ENCODE results near the gene METTL16. TPM values are rescaled to one million over a fixed set of nuclear protein-coding genes. Genes with fewer than 3 reads are reported as not detected.

The METTL16 gene
- total and polyA plus RNA-seq, 2 of the 8 experiments (the other 6 are each of a cell fraction or from before 2014, with no cell fraction given) = 22.8 to 59.4 TPM

GRCh38 chr17:2551493-2551892 lies 39.8 kb upstream of the METTL16 start:
- TF ChIP-seq GABPA (IDR thresholded peaks at IDR 0.05; ENCODE audit: borderline replicate concordance, insufficient read depth, low read length) (no peak), MAX (IDR thresholded peaks at IDR 0.05) (no peak), KDM4A (IDR thresholded peaks at IDR 0.05; ENCODE audit: low read depth, low read length, severe bottlenecking) (no peak), TEAD4 (IDR thresholded peaks at IDR 0.05; ENCODE audit: low read depth, low read length) (peak; percentile 83), HDAC6 (IDR thresholded peaks at IDR 0.05; ENCODE audit: low read depth, low read length) (no peak), KDM5A (IDR thresholded peaks at IDR 0.05; ENCODE audit: low read length) (no peak), SIRT6 (IDR thresholded peaks at IDR 0.05; ENCODE audit: low read length) (no peak), CTBP2 (IDR thresholded peaks at IDR 0.05; ENCODE audit: borderline replicate concordance, insufficient read depth, insufficient read length, low read length) (peak; percentile 49), BACH1 (IDR thresholded peaks at IDR 0.05; ENCODE audit: low read length) (no peak), NRF1 (IDR thresholded peaks at IDR 0.05; ENCODE audit: low read depth, low read length) (no peak), POU5F1 (IDR thresholded peaks at IDR 0.05; ENCODE audit: low read depth, low read length) (no peak), SP1 (IDR thresholded peaks at IDR 0.05; ENCODE audit: low read depth, low read length) (0 out of 2 replicates have a peak, but pooled peaks have one; percentile 8)
- no peak overlapping the region for H2BK20ac ChIP-seq (ENCODE audit: low read length)
- FAIRE-seq (peak; percentile 42), DNase-seq (ENCODE audit: low read depth in 1 of 2, low spot score in 2 of 2) (no peak)
- CTCF ChIA-PET (ENCODE audit: partially characterized antibody) = interaction anchor here (0.9 to 1.0 kb wide), 3 partner anchors 8 to 111 kb away, joined by 3 read pairs; no protein-coding TSS in a partner anchor
- H3K27me3 ChIP-seq (replicated peaks in 1 of 4; ENCODE audit: control insufficient read depth in 3 of 4, extremely low read depth in 1 of 4, insufficient read depth in 3 of 4, low read length in 3 of 4) = no peaks in the 10 kb centered on the region
- H2AK5ac ChIP-seq (ENCODE audit: low read depth, low read length) = no peak overlapping the region
- no peaks in the 10 kb centered on the region for H3K23me2 ChIP-seq (ENCODE audit: low read depth, low read length)
- H3K14ac ChIP-seq (ENCODE audit: insufficient read length) = no peak overlapping the region
- no peak overlapping the region for H4K8ac ChIP-seq (ENCODE audit: extremely low read depth, insufficient read depth, low read length)
- peak overlapping the region; percentile 90 for H2BK12ac ChIP-seq (ENCODE audit: low read depth, low read length)
- H3K27ac ChIP-seq (ENCODE audit: low read depth, low read length) = no peak overlapping the region
- H2BK15ac ChIP-seq (ENCODE audit: low read length) = no peak overlapping the region
- H4K91ac ChIP-seq (replicated peaks; ENCODE audit: insufficient read length, low read length) = no peak overlapping the region
- no peak overlapping the region for H3K4ac ChIP-seq (replicated peaks; ENCODE audit: insufficient read length, low read depth, low read length)
- H2AFZ ChIP-seq (ENCODE audit: low read length) = peak overlapping the region; percentile 68; the same call in 1 of the 2 replicates
- H2BK120ac ChIP-seq (replicated peaks; ENCODE audit: low read depth, low read length) = no peak overlapping the region
- no peaks in the 10 kb centered on the region for H3K79me1 ChIP-seq (ENCODE audit: low read depth, low read length)
- no peaks in the 10 kb centered on the region for H4K20me1 ChIP-seq (replicated peaks in 1 of 2; ENCODE audit: control insufficient read depth in 1 of 2, insufficient read depth in 2 of 2, low read length in 2 of 2)
- no peaks in the 10 kb centered on the region for H3K9me3 ChIP-seq (ENCODE audit: insufficient read depth in 2 of 2, low read depth in 1 of 2, low read length in 1 of 2)
- no peak overlapping the region for H3K56ac ChIP-seq (replicated peaks; ENCODE audit: insufficient read length, low read depth, low read length)
- H3K9ac ChIP-seq (replicated peaks in 1 of 4; ENCODE audit: extremely low read depth in 1 of 4, low read depth in 3 of 4, low read length in 3 of 4) = peak overlapping the region in 1 of 4 experiments; percentile 54; a peak in 3 of 7 replicates
- H3K79me2 ChIP-seq (ENCODE audit: control insufficient read depth in 1 of 2, insufficient read depth in 2 of 2, low read length in 2 of 2) = no peaks in the 10 kb centered on the region
- no peaks in the 10 kb centered on the region for H3K36me3 ChIP-seq (ENCODE audit: control insufficient read depth in 2 of 4, insufficient read depth in 4 of 4, low read length in 3 of 4)
- WGBS, 2 experiments (ENCODE audit: extremely low coverage in 1 of 2, insufficient coverage in 1 of 2, insufficient read length in 1 of 2, insufficient replicate concordance in 2 of 2, low coverage in 1 of 2, low lambda C conversion rate in 2 of 2, missing lambda C conversion rate in 1 of 2) = 24% methylated on average over 10 of the region's 10 CpGs; no CpG with 5 or more reads in 1 of the 2 experiments
- no peak overlapping the region for H3K18ac ChIP-seq (ENCODE audit: extremely low read depth, low read length)
- peak overlapping the region in 1 of 4 experiments; percentile 23; a peak in 4 of 8 replicates for H3K4me3 ChIP-seq (ENCODE audit: extremely low read depth in 1 of 4, insufficient read depth in 2 of 4, low read depth in 3 of 4, low read length in 4 of 4)
- H3K4me1 ChIP-seq (replicated peaks in 1 of 4; ENCODE audit: control insufficient read depth in 3 of 4, insufficient read depth in 4 of 4, low read length in 3 of 4) = peaks cover 0 to 9% (median under 1%) of the 10 kb centered on the region in 4 experiments; a peak in 4 of 7 replicates
- H3K23ac ChIP-seq (ENCODE audit: insufficient read length) = no peak overlapping the region
- H4K5ac ChIP-seq (ENCODE audit: insufficient read length, low read depth, low read length) = no peak overlapping the region
- H3K4me2 ChIP-seq (ENCODE audit: insufficient read depth in 1 of 2, low read depth in 2 of 2, low read length in 2 of 2) = peak overlapping the region; percentile 31 to 52; a peak in 3 of 4 replicates
- POLR2A ChIA-PET (ENCODE audit: partially characterized antibody) = interaction anchor here (0.6 to 1.4 kb wide), 3 partner anchors 31 to 41 kb away, joined by 3 to 5 read pairs (median 4); partner anchors contain the start of gene METTL16
- no peak overlapping the region; the same call in 1 of the 2 replicates for H2BK5ac ChIP-seq (ENCODE audit: low read depth, low read length)
